ENCODE data around the gene GLB1L2.

The GLB1L2 gene

DNA sequence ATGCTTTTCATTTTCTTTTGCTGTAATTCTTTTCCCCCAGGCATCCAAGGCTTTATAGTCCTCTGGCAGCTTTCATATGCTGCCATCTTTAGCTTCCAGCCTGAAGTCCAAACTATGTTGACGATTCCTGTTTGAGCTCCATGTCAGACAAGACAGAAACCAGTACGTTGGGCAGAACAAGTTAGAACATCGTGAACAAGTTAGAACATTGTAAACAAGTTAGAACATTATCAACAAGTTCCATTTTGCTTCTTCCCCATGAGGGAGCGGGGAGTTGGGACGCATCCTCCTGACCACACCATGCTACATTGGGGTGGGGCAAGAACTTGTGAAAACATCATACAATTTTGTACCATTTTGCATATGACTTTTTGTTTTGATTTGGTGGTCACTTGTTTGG, 23.9 kb downstream of the GLB1L2 start:
- H3K4me3 ChIP-seq (replicated peaks in 1 of 2; ENCODE audit: low read depth in 2 of 2, low read length in 2 of 2): no peak overlapping the region
- TF ChIP-seq, protein P1, sequence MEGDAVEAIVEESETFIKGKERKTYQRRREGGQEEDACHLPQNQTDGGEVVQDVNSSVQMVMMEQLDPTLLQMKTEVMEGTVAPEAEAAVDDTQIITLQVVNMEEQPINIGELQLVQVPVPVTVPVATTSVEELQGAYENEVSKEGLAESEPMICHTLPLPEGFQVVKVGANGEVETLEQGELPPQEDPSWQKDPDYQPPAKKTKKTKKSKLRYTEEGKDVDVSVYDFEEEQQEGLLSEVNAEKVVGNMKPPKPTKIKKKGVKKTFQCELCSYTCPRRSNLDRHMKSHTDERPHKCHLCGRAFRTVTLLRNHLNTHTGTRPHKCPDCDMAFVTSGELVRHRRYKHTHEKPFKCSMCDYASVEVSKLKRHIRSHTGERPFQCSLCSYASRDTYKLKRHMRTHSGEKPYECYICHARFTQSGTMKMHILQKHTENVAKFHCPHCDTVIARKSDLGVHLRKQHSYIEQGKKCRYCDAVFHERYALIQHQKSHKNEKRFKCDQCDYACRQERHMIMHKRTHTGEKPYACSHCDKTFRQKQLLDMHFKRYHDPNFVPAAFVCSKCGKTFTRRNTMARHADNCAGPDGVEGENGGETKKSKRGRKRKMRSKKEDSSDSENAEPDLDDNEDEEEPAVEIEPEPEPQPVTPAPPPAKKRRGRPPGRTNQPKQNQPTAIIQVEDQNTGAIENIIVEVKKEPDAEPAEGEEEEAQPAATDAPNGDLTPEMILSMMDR (IDR thresholded peaks at IDR 0.05; ENCODE audit: low read depth, low read length): no peak
- no peak for DNase-seq (ENCODE audit: low read depth in 2 of 2)

DNA sequence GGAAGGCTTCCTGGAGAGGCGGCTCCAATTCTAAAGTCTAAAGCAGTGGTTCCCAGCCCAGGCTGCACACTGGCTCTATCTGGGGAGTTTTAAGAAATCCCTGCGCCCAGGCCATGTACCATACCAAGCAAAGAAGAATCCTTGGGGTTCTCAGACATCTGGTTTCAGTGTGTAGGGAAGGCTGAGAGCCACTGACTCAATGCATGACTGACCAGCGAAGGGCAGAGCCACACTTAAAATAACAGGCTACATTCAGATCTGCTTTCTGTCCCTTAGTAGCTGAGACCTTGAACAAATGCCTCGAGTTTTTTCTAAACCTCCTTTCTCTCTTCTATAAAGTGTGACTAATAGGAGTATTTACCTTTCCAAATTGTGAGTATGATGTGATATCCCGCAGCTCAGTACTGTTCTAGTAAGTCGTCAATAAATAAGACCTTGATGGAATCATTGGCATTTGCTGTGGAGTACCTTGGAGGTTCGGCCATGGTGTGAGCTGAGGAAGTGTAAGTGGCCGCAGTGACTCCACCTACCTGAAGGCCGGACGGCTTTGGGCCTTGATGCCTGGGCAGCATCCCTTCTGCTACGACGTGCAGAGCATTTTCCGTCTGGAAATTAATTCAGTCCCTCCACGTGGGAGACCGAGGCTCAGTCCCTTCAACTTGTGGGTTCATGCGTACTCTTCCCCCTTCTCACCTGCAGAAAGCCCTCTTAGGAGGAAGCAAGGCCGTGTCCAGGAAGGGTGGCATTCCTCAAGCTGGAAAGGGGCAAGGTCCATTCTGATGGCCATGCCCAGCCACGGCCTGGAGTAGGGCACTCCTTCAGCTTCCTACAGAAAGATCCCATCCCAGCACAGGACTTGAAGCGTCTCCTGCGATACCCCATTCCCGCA, 25.1 kb downstream of the GLB1L2 start:
- no peak for DNase-seq (ENCODE audit: low read depth in 2 of 2)
- H3K4me3 ChIP-seq (replicated peaks in 1 of 2; ENCODE audit: low read depth in 2 of 2, low read length in 2 of 2): no peak overlapping the region
- TF ChIP-seq, protein P1 (IDR thresholded peaks at IDR 0.05; ENCODE audit: low read depth, low read length): no peak

DNA sequence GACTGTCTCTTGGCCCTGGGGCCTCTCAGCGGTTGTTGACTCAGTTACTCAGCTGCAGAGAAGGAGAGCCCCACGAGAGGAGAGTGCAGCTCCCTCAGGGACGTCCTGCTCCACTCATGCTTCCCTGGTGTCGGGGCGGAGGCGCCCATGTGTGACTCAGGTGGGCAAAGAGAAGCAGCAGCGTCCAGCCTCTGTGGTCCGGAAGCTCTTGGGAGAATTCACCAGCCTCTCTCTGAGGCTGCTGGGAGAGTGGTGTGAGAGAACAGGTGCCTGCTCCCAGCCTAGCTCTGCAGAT, 25.7 kb downstream of the GLB1L2 start:
- DNase-seq (ENCODE audit: low read depth in 2 of 2): no peak
- TF ChIP-seq, protein P1 (IDR thresholded peaks at IDR 0.05; ENCODE audit: low read depth, low read length): no peak
- H3K4me3 ChIP-seq (replicated peaks in 1 of 2; ENCODE audit: low read depth in 2 of 2, low read length in 2 of 2): no peak overlapping the region

DNA sequence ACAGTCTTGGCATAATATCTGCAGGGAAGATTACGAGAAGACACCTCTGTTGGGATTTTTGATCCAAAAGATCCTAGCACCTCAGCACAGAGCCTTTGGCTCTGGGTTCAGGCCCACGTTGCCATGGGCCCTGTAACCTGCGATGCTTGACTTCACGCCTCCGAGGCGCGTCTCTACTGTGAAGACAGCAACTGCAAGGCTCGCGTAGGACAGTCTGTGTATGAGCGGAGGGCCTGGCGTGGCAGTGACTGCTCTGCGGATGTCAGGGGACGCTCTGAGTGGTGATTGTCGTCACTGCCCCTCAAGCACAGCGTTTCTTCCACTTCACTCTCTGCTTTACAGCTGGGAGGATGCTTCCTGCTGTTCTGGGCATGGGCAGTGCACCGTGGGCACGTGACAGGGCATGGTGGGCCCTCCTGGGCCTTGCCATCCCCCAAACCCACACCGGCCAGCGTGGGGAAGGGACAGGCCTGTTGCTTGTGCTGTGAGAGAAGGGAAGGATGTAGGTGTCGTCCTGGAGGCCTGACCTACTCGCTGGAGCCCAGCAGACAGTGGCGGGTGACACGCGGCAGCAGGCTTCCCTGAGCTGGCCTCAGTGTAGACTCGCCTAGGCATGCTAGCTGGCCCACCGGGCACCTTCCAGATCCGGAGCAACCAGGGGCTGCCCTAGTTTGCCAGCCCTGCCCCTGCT, 26.5 kb downstream of the GLB1L2 start:
- no peak overlapping the region for H3K4me3 ChIP-seq (replicated peaks in 1 of 2; ENCODE audit: low read depth in 2 of 2, low read length in 2 of 2)
- TF ChIP-seq, protein P1 (IDR thresholded peaks at IDR 0.05; ENCODE audit: low read depth, low read length): no peak
- DNase-seq (ENCODE audit: low read depth in 2 of 2): no peak

DNA sequence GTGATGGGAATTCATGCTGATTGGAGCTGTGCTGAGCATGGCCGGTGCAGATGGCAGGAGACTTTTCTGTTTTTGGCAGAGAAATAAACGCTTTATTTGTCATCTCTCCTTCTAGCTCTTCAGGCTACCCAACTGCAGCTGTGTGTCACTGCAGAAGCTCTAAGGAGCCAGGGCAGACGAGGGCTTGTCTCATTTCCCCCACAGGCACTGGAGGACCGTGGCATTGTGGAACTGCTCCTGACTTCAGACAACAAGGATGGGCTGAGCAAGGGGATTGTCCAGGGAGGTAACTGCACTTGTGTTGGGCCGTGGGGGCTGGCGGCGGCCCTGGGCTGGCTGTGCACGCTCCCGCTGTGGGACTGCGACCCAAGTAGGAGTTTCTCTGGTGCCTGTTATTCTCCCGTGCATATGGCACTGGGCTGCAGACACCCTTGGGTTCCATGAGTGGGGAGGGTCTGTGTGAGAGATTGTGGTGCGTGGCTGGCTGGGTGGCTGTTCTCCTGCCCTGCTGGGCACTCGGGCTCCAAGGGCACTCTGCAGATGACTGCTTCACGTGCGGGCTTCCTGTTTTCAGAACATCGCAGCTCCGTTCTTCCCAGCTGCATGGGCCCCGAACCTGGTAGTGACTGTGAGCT, 27.2 kb downstream of the GLB1L2 start:
- DNase-seq (ENCODE audit: low read depth in 2 of 2): no peak
- no peak overlapping the region for H3K4me3 ChIP-seq (replicated peaks in 1 of 2; ENCODE audit: low read depth in 2 of 2, low read length in 2 of 2)
- TF ChIP-seq, protein P1 (IDR thresholded peaks at IDR 0.05; ENCODE audit: low read depth, low read length): no peak

DNA sequence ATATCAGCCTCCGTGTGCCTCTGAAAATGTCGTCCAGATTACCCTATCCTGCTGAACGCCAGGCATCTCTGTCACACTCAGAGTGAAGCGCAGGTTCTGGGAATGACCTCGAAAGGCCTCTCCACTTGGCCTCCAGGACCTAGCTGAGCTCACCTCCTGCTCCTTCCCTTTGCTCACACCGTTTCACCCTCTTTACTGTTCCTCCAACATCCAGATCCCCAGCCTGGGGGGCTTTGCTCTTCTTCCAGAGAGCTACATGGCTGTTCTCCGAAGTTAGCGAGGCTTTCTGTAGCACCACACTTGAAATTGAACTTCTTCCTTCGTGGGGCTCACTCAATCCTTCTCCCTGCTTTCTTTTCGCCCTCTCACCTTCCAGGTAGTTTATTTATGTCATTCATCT, 27.9 kb downstream of the GLB1L2 start:
- no peak for DNase-seq (ENCODE audit: low read depth in 2 of 2)
- TF ChIP-seq, protein P1 (IDR thresholded peaks at IDR 0.05; ENCODE audit: low read depth, low read length): no peak

More for the DNA sequence above, 27.9 kb downstream of the GLB1L2 start:
- H3K4me3 ChIP-seq (replicated peaks in 1 of 2; ENCODE audit: low read depth in 2 of 2, low read length in 2 of 2): no peak overlapping the region

Measured in cardiac fibroblast (primary cell).